DMS 273 treated with DMSO at 0.1 percent for 48 hours (cell line): ENCODE results near the gene MICOS13.

Source experiments
- DNase-seq: peaks from one replicate; lab custom pipeline; 2025; lab: John Stamatoyannopoulos, UW

MICOS13 gene

DNA sequence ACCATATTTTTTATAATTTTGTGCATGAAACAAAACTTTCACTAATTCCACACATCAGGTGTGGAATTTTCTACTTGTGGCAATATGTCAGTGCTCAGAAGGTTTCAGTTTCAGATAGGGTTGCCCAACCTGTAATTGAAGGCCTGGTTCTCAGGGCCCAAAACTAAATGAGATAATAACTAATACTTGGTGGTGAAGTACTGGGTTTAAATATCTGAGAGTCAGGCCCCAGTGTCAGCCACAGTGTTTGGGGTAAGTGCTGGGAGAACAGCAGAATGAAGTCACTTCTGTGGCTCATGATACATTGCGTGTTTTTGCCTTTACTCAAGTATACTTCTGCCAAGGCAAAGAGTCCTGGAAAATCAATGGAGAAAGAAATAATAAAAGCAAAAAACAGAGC, 51.9 kb downstream of the MICOS13 start:
- DNase-seq: no peak
